SU-DHL-6 (cell line): ENCODE data around the gene GADD45GIP1.

ENCODE experiments used
- H2AFZ ChIP-seq: fragments of 200-600 bp; sonication (generic); 2 replicates; pipeline ENCODE4 v1.6.1; 2014; ENCODE audit warnings: low read depth, mild to moderate bottlenecking, moderate library complexity, mixed read lengths, antibody characterized with exemption, low read length; ENCODE audit not compliant: severe bottlenecking
- H3F3A ChIP-seq: fragments of 200-600 bp; shearing (Covaris generic); 2 replicates; pipeline ENCODE4 v1.6.0; 2016; ENCODE audit warnings: antibody characterized with exemption, mild to moderate bottlenecking; ENCODE audit not compliant: insufficient read depth
- H3K27ac ChIP-seq: fragments of 200-600 bp; sonication (generic); 2 replicates; pipeline ENCODE4 v1.5.1; 2016; ENCODE audit warnings: low read depth, mild to moderate bottlenecking, low read length, moderate library complexity, mixed read lengths
- H3K27me3 ChIP-seq: fragments of 200-600 bp; sonication (generic), shearing (Covaris generic); 2 replicates; pipeline ENCODE4 v1.6.0; 2014; ENCODE audit warnings: mild to moderate bottlenecking, low read length
- H3K36me3 ChIP-seq: fragments of 200-600 bp; sonication (generic); 2 replicates; pipeline ENCODE4 v1.6.1; 2014; ENCODE audit warnings: mild to moderate bottlenecking, low read length, mixed read lengths
- H3K4me2 ChIP-seq: fragments of 300-600, 200-600 bp; shearing (Covaris generic), sonication (generic); 2 replicates; pipeline ENCODE4 v1.6.0; 2014; ENCODE audit warnings: low read length, low read depth, mild to moderate bottlenecking; ENCODE audit not compliant: poor library complexity, severe bottlenecking
- H3K4me3 ChIP-seq: fragments of 200-600 bp; sonication (generic); 2 replicates; pipeline ENCODE4 v1.5.1; 2014; ENCODE audit warnings: antibody characterized with exemption, low read length, mild to moderate bottlenecking, mixed read lengths; ENCODE audit not compliant: insufficient read depth, poor library complexity, severe bottlenecking
- H3K79me2 ChIP-seq: fragments of 200-600 bp; sonication (generic); 2 replicates; pipeline ENCODE4 v1.6.1; 2014; ENCODE audit warnings: mild to moderate bottlenecking, low read length, moderate library complexity; ENCODE audit not compliant: insufficient read depth
- H3K9ac ChIP-seq: fragments of 200-600 bp; sonication (generic); 2 replicates; pipeline ENCODE4 v1.7.0; 2014; ENCODE audit warnings: mild to moderate bottlenecking, low read length
- H3K9me2 ChIP-seq: fragments of 200-600 bp; sonication (generic); replicated peaks from 2 replicates; pipeline ENCODE4 v1.6.1; 2014; ENCODE audit warnings: low read length; ENCODE audit not compliant: insufficient read depth
- H3K9me3 ChIP-seq: fragments of 200-600 bp; sonication (generic); 2 replicates; pipeline ENCODE4 v1.6.1; 2014; ENCODE audit warnings: low read length, mixed read lengths; ENCODE audit not compliant: insufficient read depth
- H4K20me1 ChIP-seq: fragments of 200-600 bp; sonication (generic); 2 replicates; pipeline ENCODE4 v1.6.1; 2014; ENCODE audit warnings: low read depth, mild to moderate bottlenecking, antibody characterized with exemption, low read length, moderate library complexity, mixed read lengths
- EZH2phosphoT487 ChIP-seq: fragments of 200-600 bp; sonication (generic), shearing (Covaris generic); conservative IDR thresholded peaks from 2 replicates; pipeline ENCODE4 v1.6.1; 2018; ENCODE audit warnings: mild to moderate bottlenecking, antibody characterized with exemption, low read length, moderate library complexity, mixed read lengths
- TF ChIP-seq, protein P1 (sequence below): fragments of 200-600 bp; sonication (generic); IDR thresholded peaks from one replicate; pipeline ENCODE4 v1.5.1; 2017; ENCODE audit warnings: antibody characterized with exemption, mild to moderate bottlenecking, low read length, moderate library complexity; ENCODE audit not compliant: insufficient read depth, poor library complexity, severe bottlenecking

The GADD45GIP1 gene

DNA sequence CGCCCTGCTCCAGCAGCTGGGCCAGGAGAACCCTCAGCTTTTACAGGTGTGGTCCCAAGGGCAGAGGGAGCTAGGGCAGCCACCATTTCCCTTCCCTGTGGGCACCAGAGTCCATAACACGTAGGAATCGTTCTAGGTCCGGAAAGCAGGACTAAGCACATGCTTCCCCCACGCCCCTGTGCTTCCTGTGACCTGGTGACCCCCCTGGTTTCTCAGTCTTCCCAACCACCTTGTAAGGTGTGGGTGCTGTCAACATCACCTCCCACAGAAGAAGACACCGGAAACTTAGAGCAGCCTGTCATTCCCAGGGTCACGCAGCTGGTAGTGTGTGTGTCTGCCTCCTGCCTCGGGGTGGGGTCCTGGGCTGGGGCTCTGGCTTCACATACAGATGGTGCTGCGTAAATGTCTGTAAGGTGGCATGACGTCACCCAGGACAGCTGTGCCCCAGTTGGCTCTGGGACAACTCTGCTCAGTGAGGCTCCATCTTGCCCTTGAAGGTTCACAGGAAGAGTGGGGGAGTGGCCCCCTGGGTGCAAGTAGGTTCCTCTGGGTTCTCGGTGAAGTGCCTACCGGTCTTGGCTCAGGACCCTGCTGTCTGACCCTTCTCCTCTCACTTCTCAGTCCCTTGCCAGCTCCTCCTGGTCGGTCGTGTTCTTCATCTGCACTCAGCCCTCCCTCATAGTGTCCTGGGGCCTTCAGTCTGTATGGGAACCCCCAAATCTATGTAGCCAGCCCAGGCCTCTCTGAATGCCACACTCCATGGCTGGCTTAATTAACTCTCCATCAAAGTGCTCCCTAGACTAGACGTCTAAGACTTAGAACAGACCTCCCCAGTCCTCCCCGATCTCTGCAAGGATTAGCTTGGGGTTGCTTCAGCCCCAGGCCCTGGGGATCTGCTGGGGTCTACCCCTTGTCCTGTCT, 7.4 kb downstream of the GADD45GIP1 start:
- Histone ChIP-seq H3K9me3 (no peaks in the 10 kb centered on the region), H4K20me1 (no peaks in the 10 kb centered on the region; the same call in 1 of the 2 replicates), H3K36me3 (peaks cover 13% of the 10 kb centered on the region; the same call in 1 of the 2 replicates), H3K27me3 (no peaks in the 10 kb centered on the region), H3K4me2 (no peak overlapping the region), H3K27ac (no peak overlapping the region), H3K4me3 (no peak overlapping the region), H3F3A (peaks cover 29% of the 10 kb centered on the region), H3K9me2 (no peaks in the 10 kb centered on the region), H2AFZ (no peak overlapping the region), H3K9ac (no peak overlapping the region), H3K79me2 (peaks cover 33% of the 10 kb centered on the region)
- TF ChIP-seq, protein P1, sequence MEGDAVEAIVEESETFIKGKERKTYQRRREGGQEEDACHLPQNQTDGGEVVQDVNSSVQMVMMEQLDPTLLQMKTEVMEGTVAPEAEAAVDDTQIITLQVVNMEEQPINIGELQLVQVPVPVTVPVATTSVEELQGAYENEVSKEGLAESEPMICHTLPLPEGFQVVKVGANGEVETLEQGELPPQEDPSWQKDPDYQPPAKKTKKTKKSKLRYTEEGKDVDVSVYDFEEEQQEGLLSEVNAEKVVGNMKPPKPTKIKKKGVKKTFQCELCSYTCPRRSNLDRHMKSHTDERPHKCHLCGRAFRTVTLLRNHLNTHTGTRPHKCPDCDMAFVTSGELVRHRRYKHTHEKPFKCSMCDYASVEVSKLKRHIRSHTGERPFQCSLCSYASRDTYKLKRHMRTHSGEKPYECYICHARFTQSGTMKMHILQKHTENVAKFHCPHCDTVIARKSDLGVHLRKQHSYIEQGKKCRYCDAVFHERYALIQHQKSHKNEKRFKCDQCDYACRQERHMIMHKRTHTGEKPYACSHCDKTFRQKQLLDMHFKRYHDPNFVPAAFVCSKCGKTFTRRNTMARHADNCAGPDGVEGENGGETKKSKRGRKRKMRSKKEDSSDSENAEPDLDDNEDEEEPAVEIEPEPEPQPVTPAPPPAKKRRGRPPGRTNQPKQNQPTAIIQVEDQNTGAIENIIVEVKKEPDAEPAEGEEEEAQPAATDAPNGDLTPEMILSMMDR = no peak
- no peak for TF ChIP-seq EZH2phosphoT487

DNA sequence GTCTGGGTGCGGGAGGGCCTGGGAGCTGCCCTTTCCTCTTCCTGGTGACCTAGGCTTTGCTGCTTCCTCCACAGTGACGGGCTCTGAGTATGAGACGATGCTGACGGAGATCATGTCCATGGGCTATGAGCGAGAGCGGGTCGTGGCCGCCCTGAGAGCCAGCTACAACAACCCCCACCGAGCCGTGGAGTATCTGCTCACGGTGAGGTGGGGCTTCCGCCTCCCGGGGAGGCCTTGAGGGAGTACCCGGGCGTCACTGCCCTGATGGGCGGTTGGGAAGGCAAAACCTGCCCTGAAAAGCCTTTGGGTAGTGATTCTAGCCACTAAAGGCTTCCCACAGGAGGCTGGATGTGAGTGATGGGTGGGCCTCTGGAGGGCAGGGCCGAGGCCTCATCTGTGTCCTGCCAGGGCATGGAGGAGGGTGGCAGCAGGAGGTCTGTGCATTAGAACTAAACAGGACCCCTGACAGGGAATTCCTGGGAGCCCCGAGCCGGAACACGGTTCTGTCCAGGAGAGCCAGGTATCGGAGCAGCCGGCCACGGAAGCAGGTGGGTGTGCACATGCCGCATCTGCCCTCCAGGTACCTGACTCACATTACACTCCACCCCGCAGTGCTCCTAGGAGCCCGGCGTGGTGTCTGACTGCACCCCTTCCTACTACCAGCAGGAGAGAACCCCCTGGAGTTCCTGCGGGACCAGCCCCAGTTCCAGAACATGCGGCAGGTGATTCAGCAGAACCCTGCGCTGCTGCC, 8.2 kb downstream of the GADD45GIP1 start:
- H3K4me3 ChIP-seq = no peak overlapping the region
- H3F3A ChIP-seq = peaks cover 29% of the 10 kb centered on the region
- no peaks in the 10 kb centered on the region for H3K27me3 ChIP-seq
- H4K20me1 ChIP-seq = no peaks in the 10 kb centered on the region; the same call in 1 of the 2 replicates
- H3K4me2 ChIP-seq = no peak overlapping the region
- no peak overlapping the region for H3K9ac ChIP-seq
- no peak overlapping the region for H3K27ac ChIP-seq
- no peak overlapping the region for H2AFZ ChIP-seq
- no peaks in the 10 kb centered on the region for H3K9me2 ChIP-seq
- H3K36me3 ChIP-seq = peaks cover 14% of the 10 kb centered on the region; the same call in 1 of the 2 replicates
- TF ChIP-seq, protein P1 = no peak
- no peak for TF ChIP-seq EZH2phosphoT487
- H3K9me3 ChIP-seq = no peaks in the 10 kb centered on the region
- peaks cover 30% of the 10 kb centered on the region for H3K79me2 ChIP-seq

DNA sequence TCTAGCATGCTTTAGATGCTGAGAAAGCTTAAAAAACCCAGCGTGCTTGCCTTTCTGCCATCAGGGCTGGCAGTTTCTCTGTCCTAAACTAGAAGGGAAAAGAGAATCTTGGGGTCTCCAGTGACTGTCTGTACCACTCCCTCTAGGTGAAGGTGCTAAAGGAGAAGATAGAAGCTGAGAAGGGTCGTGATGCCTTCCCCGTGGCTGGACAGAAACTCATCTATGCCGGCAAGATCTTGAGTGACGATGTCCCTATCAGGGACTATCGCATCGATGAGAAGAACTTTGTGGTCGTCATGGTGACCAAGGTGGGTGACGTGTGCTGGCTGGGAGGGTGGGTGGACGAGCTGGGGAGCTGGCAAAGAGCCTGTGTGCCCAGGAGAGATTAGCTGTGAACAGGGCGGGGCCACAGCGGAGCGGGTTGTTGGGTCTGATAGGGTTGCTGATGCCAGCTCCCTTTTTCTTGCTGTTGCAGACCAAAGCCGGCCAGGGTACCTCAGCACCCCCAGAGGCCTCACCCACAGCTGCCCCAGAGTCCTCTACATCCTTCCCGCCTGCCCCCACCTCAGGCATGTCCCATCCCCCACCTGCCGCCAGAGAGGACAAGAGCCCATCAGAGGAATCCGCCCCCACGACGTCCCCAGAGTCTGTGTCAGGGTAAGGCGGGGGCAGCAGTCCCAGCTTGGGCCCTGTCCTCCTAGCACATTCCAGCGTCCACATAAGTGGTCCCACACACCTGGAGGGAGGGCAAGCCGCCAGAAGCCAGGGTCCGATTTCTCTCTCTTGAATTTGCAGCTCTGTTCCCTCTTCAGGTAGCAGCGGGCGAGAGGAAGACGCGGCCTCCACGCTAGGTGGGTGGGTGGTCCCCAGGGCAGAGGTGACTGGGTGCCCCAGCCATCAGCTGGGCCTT, 9.1 kb downstream of the GADD45GIP1 start:
- H4K20me1 ChIP-seq = no peaks in the 10 kb centered on the region
- peaks cover 33% of the 10 kb centered on the region for H3F3A ChIP-seq
- H3K4me3 ChIP-seq = no peak overlapping the region
- H3K27me3 ChIP-seq = no peaks in the 10 kb centered on the region
- peak overlapping the region; percentile 87 for H3K4me2 ChIP-seq
- no peak overlapping the region for H2AFZ ChIP-seq
- H3K9ac ChIP-seq = peak overlapping the region; percentile 84; the same call in 1 of the 2 replicates
- H3K9me2 ChIP-seq = no peaks in the 10 kb centered on the region
- H3K36me3 ChIP-seq = peaks cover 13% of the 10 kb centered on the region
- no peak for TF ChIP-seq EZH2phosphoT487
- TF ChIP-seq, protein P1 = no peak
- no peaks in the 10 kb centered on the region for H3K9me3 ChIP-seq
- no peak overlapping the region for H3K27ac ChIP-seq
- peaks cover 30% of the 10 kb centered on the region for H3K79me2 ChIP-seq
